Measurements from ENCODE around the gene CCDC24. TPM values are rescaled to one million over a fixed set of nuclear protein-coding genes. Genes with fewer than 3 reads are reported as not detected.

CCDC24 gene
- total RNA-seq, 1 experiment from 2014 or later: 5.2 TPM

- POLR2A ChIA-PET: no interaction called here
- Mint-ChIP-seq H3K4me1 (ENCODE audit: low read depth, unreplicated experiment) (peaks cover 22% of the 10 kb centered on the region), H3K4me3 (ENCODE audit: unreplicated experiment) (no peak overlapping the region), H3K27me3 (ENCODE audit: insufficient read depth, unreplicated experiment) (no peaks in the 10 kb centered on the region), H3K9me3 (ENCODE audit: unreplicated experiment) (peaks cover 8% of the 10 kb centered on the region), H3K27ac (ENCODE audit: unreplicated experiment) (no peak overlapping the region), H3K36me3 (ENCODE audit: insufficient read depth, unreplicated experiment) (peaks cover 20% of the 10 kb centered on the region)
- Histone ChIP-seq H3K27me3 (replicated peaks; ENCODE audit: control insufficient read depth, insufficient read depth, low read length) (no peaks in the 10 kb centered on the region), H3K36me3 (ENCODE audit: control insufficient read depth, insufficient read depth, low read length) (no peaks in the 10 kb centered on the region), H3K9me3 (no peaks in the 10 kb centered on the region), H3K4me3 (ENCODE audit: low read depth, low read length) (no peak overlapping the region), H3K4me1 (no peaks in the 10 kb centered on the region)
- CTCF ChIA-PET: interaction anchor here (0.7 kb wide), 1 partner anchor 144 kb away, joined by 3 read pairs; no protein-coding TSS in a partner anchor
- DNase-seq: no peak
- intact Hi-C loops (cut with micrococcal nuclease; ENCODE audit: unreplicated experiment): no loop called here
- no peak for TF ChIP-seq CTCF (IDR thresholded peaks at IDR 0.05; ENCODE audit: insufficient read depth in 1 of 2, low read depth in 1 of 2, low read length in 1 of 2, severe bottlenecking in 1 of 2, unreplicated experiment in 1 of 2)
- BruUV-seq (replicated peaks): no TSS peak
These were observed 34.4 kb downstream of the CCDC24 start for GRCh38 chr1:44025816-44026215.

- Mint-ChIP-seq H3K36me3 (ENCODE audit: insufficient read depth, unreplicated experiment) (peaks cover 20% of the 10 kb centered on the region), H3K4me1 (ENCODE audit: low read depth, unreplicated experiment) (peaks cover 22% of the 10 kb centered on the region), H3K4me3 (ENCODE audit: unreplicated experiment) (no peak overlapping the region), H3K27ac (ENCODE audit: unreplicated experiment) (no peak overlapping the region), H3K9me3 (ENCODE audit: unreplicated experiment) (peaks cover 8% of the 10 kb centered on the region), H3K27me3 (ENCODE audit: insufficient read depth, unreplicated experiment) (no peaks in the 10 kb centered on the region)
- DNase-seq: no peak
- ChIA-PET POLR2A (no interaction called here), CTCF (no interaction called here)
- no peaks in the 10 kb centered on the region for H3K9me3 ChIP-seq
- H3K27me3 ChIP-seq (replicated peaks; ENCODE audit: control insufficient read depth, insufficient read depth, low read length): no peaks in the 10 kb centered on the region
- TF ChIP-seq CTCF (IDR thresholded peaks at IDR 0.05; ENCODE audit: insufficient read depth in 1 of 2, low read depth in 1 of 2, low read length in 1 of 2, severe bottlenecking in 1 of 2, unreplicated experiment in 1 of 2): no peak
- H3K4me3 ChIP-seq (ENCODE audit: low read depth, low read length): no peak overlapping the region
- BruUV-seq (replicated peaks): TSS peak; percentile 9
- no peaks in the 10 kb centered on the region for H3K36me3 ChIP-seq (ENCODE audit: control insufficient read depth, insufficient read depth, low read length)
- H3K4me1 ChIP-seq: peaks cover 9% of the 10 kb centered on the region
- intact Hi-C loops (cut with micrococcal nuclease; ENCODE audit: unreplicated experiment): no loop called here
These were observed 35.9 kb downstream of the CCDC24 start for GRCh38 chr1:44027320-44027719.

- intact Hi-C loops (cut with micrococcal nuclease; ENCODE audit: unreplicated experiment): no loop called here
- no peak for DNase-seq
- peaks cover 17% of the 10 kb centered on the region for H3K4me1 ChIP-seq
- no peaks in the 10 kb centered on the region for H3K36me3 ChIP-seq (ENCODE audit: control insufficient read depth, insufficient read depth, low read length)
- no peaks in the 10 kb centered on the region for H3K27me3 ChIP-seq (replicated peaks; ENCODE audit: control insufficient read depth, insufficient read depth, low read length)
- no peaks in the 10 kb centered on the region for H3K9me3 ChIP-seq
- peaks cover 8% of the 10 kb centered on the region for H3K9me3 Mint-ChIP-seq (ENCODE audit: unreplicated experiment)
- H3K4me3 Mint-ChIP-seq (ENCODE audit: unreplicated experiment): peak overlapping the region; percentile 94
- H3K4me3 ChIP-seq (ENCODE audit: low read depth, low read length): peak overlapping the region; percentile 75
- BruUV-seq (replicated peaks): TSS peak; percentile 41
- H3K36me3 Mint-ChIP-seq (ENCODE audit: insufficient read depth, unreplicated experiment): peaks cover 18% of the 10 kb centered on the region
- peak overlapping the region; percentile 88 for H3K27ac Mint-ChIP-seq (ENCODE audit: unreplicated experiment)
- TF ChIP-seq CTCF (IDR thresholded peaks at IDR 0.05; ENCODE audit: insufficient read depth in 1 of 2, low read depth in 1 of 2, low read length in 1 of 2, severe bottlenecking in 1 of 2, unreplicated experiment in 1 of 2): no peak
- POLR2A ChIA-PET: no interaction called here
- H3K27me3 Mint-ChIP-seq (ENCODE audit: insufficient read depth, unreplicated experiment): no peaks in the 10 kb centered on the region
- H3K4me1 Mint-ChIP-seq (ENCODE audit: low read depth, unreplicated experiment): peaks cover 29% of the 10 kb centered on the region
- CTCF ChIA-PET: interaction anchor here (0.6 kb wide), 1 partner anchor 36 kb away, joined by 3 read pairs; no protein-coding TSS in a partner anchor
These were observed 38.0 kb downstream of the CCDC24 start for GRCh38 chr1:44029260-44029910.

Measured in Caco-2 (cell line).